SU-DHL-6 (cell line): ENCODE results near the gene INVS.

Experiments
- CTCF ChIP-seq: fragments of 200-600 bp; sonication (generic); IDR thresholded peaks from one replicate; pipeline ENCODE4 v1.5.1; 2017; ENCODE audit warnings: antibody characterized with exemption, mild to moderate bottlenecking, low read length, moderate library complexity; ENCODE audit not compliant: insufficient read depth, poor library complexity, severe bottlenecking
- EZH2phosphoT487 ChIP-seq: fragments of 200-600 bp; sonication (generic), shearing (Covaris generic); conservative IDR thresholded peaks from 2 replicates; pipeline ENCODE4 v1.6.1; 2018; ENCODE audit warnings: mild to moderate bottlenecking, antibody characterized with exemption, low read length, moderate library complexity, mixed read lengths

DNA sequence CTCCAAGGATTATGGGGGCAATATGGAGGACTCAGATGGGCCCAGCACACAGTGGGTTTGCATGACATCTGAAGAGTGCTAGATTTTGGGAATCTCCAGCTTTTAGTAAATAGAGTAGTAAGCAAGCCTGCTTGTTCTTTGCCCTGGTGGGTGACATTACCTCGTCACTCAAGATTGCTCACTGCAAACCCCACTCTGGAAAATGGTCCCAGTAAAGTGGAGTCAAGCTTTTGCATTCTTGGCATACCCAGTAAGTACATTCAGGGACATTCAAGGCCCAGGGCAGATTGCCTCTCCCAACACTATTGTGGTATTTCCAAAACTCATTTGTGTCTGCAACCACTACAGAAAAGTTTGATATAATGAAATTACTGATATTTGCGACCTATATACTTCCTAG is 118.5 kb downstream of the INVS start:
- TF ChIP-seq CTCF: no peak
- TF ChIP-seq EZH2phosphoT487: no peak
